ENCODE results near the gene SLC10A3. TPM values are rescaled to one million over a fixed set of nuclear protein-coding genes. Genes with fewer than 3 reads are reported as not detected.

SLC10A3 gene, protein sequence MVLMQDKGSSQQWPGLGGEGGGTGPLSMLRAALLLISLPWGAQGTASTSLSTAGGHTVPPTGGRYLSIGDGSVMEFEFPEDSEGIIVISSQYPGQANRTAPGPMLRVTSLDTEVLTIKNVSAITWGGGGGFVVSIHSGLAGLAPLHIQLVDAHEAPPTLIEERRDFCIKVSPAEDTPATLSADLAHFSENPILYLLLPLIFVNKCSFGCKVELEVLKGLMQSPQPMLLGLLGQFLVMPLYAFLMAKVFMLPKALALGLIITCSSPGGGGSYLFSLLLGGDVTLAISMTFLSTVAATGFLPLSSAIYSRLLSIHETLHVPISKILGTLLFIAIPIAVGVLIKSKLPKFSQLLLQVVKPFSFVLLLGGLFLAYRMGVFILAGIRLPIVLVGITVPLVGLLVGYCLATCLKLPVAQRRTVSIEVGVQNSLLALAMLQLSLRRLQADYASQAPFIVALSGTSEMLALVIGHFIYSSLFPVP
- polyA plus RNA-seq, result 10 to 100 TPM; 11.6 to 22.2 (median 15.8) TPM
- long read RNA-seq, donor 1, partial matches to known transcripts, result 0 of 4 reads
- long read RNA-seq, donor 1, other reads (novel, unspliced or antisense), result 0 of 4 reads
- long read RNA-seq, donor 2, partial matches to known transcripts, result 0 of 4 reads
- long read RNA-seq, donor 2, other reads (novel, unspliced or antisense), result 0 of 4 reads
- long read RNA-seq, donor 3, partial matches to known transcripts, result 0 of 3 reads
- long read RNA-seq, donor 3, other reads (novel, unspliced or antisense), result 0 of 3 reads
- long read RNA-seq, donor 4, result 0 reads
- long read RNA-seq, donor 5, partial matches to known transcripts, result 0 of 4 reads
- long read RNA-seq, donor 5, other reads (novel, unspliced or antisense), result 0 of 4 reads
- long read RNA-seq, donor 6, transcript SLC10A3-201 (2 exons, 2,161 nt), result major isoform, 5 of 14 reads
- long read RNA-seq, donor 6, partial matches to known transcripts, result 8 of 14 reads
- long read RNA-seq, donor 6, other reads (novel, unspliced or antisense), result 0 of 14 reads
- long read RNA-seq, donor 7, transcript SLC10A3-201 (2 exons, 2,161 nt), result major isoform, 7 of 8 reads
- long read RNA-seq, donor 7, partial matches to known transcripts, result 0 of 8 reads
- long read RNA-seq, donor 7, other reads (novel, unspliced or antisense), result 0 of 8 reads
- long read RNA-seq, donor 8, result 0 reads
- long read RNA-seq, donor 9, partial matches to known transcripts, result 0 of 1 reads
- long read RNA-seq, donor 9, other reads (novel, unspliced or antisense), result 0 of 1 reads
- long read RNA-seq, donor 10, transcript SLC10A3-201 (2 exons, 2,161 nt), result major isoform, 12 of 13 reads
- long read RNA-seq, donor 10, partial matches to known transcripts, result 0 of 13 reads
- long read RNA-seq, donor 10, other reads (novel, unspliced or antisense), result 0 of 13 reads

DNA sequence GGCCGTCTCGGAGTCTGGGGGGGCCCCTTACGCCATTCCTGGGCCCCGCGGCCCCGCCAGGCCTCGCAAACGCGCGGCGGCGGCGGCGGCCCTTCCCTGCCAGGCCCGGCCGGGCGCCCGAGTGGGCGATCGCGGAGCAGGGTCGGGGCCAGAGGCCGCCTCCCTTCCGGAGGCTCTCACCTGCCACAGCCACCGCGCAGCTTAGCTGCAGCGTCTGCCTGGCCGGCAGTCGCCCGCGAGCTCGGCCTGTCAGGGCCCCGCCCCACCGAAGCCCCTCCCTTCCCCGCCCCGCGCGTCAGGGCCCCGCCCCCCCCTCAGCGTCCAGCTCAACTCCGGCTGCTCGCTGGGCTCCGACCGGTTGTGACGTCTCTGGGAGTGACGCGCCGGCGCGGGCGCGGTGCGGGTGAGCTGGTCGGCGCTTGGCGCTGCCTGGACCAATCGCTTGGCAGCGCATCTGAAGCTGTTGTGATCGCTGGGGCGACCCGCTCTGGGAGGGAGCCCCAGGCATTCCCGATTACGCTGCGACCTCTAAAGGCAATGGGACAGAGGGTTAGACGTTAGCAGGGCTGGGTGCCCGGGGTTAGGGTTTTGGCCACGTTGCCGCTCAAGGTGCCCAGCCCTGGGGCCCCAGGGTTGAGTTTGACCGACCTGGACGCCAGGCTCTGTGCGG is at the start of gene SLC10A3:
Gene SLC10A3, minus strand, starts transcription at position 216 of the 670 bp plus-strand sequence. CDS start 1,689 bp downstream, outside the sequence.
- Histone ChIP-seq H3K36me3 (ENCODE audit: control insufficient read depth in 3 of 3, insufficient read depth in 2 of 3, low read depth in 1 of 3, low read length in 3 of 3) (peaks cover 0 to 17% (median 0%) of the 10 kb centered on the region in 3 donors), H3K9me3 (ENCODE audit: control insufficient read depth in 2 of 2, insufficient read depth in 1 of 2, low read depth in 1 of 2, low read length in 1 of 2) (no peaks in the 10 kb centered on the region), H3K27me3 (ENCODE audit: control insufficient read depth in 3 of 3, insufficient read depth in 3 of 3, low read length in 3 of 3) (no peaks in the 10 kb centered on the region), H3K27ac (ENCODE audit: low read depth in 1 of 3, low read length in 2 of 3) (peak within 1 kb of the TSS; percentile 84 to 99 (median 99)), H3K4me3 (ENCODE audit: low read depth in 1 of 3, low read length in 3 of 3) (peak within 1 kb of the TSS; percentile 41 to 86 (median 64)), H3K4me1 (ENCODE audit: control insufficient read depth in 3 of 3, insufficient read depth in 2 of 3, low read depth in 1 of 3, low read length in 2 of 3) (peaks cover 0 to 8% (median 0%) of the 10 kb centered on the region in 3 donors)
- DNase-seq (peak; percentile 90 to 94), FAIRE-seq (no peak)
- WGBS, 3 donors, result 1 to 37% (median 7%) methylated on average over 14 to 71 of the region's 71 CpGs

DNA sequence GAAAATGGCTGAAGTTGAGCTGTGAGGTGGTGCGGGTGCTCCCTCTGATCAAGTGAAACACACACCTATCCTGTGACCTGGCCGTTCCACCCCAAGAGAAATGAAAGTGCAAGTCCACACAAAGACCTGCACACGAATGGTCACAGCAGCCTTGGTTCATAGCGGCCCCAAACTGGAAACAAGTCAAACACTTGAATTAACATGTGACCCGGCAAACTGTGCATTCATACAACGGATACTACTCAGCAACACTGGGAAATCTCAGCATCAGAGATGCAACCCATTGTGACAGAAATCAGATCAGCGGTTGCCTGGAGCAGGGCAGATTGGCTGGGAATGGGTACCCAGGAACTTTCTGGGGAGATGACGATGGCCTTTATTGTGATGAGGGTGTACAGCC is 48.6 kb upstream of the SLC10A3 start:
- Histone ChIP-seq H3K9me3 (ENCODE audit: control insufficient read depth in 2 of 2, insufficient read depth in 1 of 2, low read depth in 1 of 2, low read length in 1 of 2) (no peaks in the 10 kb centered on the region), H3K36me3 (ENCODE audit: control insufficient read depth in 3 of 3, insufficient read depth in 2 of 3, low read depth in 1 of 3, low read length in 3 of 3) (peaks cover 0 to 30% (median 0%) of the 10 kb centered on the region in 3 donors), H3K27ac (ENCODE audit: low read depth in 1 of 3, low read length in 2 of 3) (no peak overlapping the region), H3K4me3 (ENCODE audit: low read depth in 1 of 3, low read length in 3 of 3) (no peak overlapping the region), H3K4me1 (ENCODE audit: control insufficient read depth in 3 of 3, insufficient read depth in 2 of 3, low read depth in 1 of 3, low read length in 2 of 3) (peaks cover 0 to 3% (median 0%) of the 10 kb centered on the region in 3 donors), H3K27me3 (ENCODE audit: control insufficient read depth in 3 of 3, insufficient read depth in 3 of 3, low read length in 3 of 3) (no peaks in the 10 kb centered on the region)
- FAIRE-seq (no peak), DNase-seq (no peak)
- 82 to 90% (median 84%) methylated on average over 8 of the region's 8 CpGs for WGBS, 3 donors

DNA sequence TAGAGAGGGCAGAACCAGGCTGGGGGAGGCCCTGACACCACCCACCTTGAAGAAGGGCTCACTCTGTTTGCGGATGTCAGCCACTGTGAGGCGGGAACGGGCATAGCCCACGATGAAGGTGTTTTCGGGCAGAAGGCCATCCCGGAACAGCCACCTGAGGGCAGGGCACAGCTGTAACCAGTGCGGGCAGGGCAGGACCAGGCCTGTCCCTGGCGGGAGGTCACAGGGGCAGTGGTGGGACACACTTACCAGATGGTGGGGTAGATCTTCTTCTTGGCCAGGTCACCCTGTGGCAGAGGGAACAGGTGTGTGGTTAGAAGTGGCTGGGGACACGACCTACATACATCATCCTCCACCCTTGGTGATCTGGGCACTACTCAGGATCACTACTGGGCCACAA is 45.5 kb upstream of the SLC10A3 start:
- peaks cover 0 to 11% (median 0%) of the 10 kb centered on the region in 3 donors for H3K4me1 ChIP-seq (ENCODE audit: control insufficient read depth in 3 of 3, insufficient read depth in 2 of 3, low read depth in 1 of 3, low read length in 2 of 3)
- H3K36me3 ChIP-seq (ENCODE audit: control insufficient read depth in 3 of 3, insufficient read depth in 2 of 3, low read depth in 1 of 3, low read length in 3 of 3), result peaks cover 0 to 39% (median 0%) of the 10 kb centered on the region in 3 donors
- FAIRE-seq (no peak), DNase-seq (no peak)
- no peak overlapping the region for H3K4me3 ChIP-seq (ENCODE audit: low read depth in 1 of 3, low read length in 3 of 3)
- H3K27me3 ChIP-seq (ENCODE audit: control insufficient read depth in 3 of 3, insufficient read depth in 3 of 3, low read length in 3 of 3), result no peaks in the 10 kb centered on the region
- 83 to 85% (median 84%) methylated on average over 5 to 9 of the region's 9 CpGs for WGBS, 3 donors
- H3K27ac ChIP-seq (ENCODE audit: low read depth in 1 of 3, low read length in 2 of 3), result no peak overlapping the region
- H3K9me3 ChIP-seq (ENCODE audit: control insufficient read depth in 2 of 2, insufficient read depth in 1 of 2, low read depth in 1 of 2, low read length in 1 of 2), result no peaks in the 10 kb centered on the region

DNA sequence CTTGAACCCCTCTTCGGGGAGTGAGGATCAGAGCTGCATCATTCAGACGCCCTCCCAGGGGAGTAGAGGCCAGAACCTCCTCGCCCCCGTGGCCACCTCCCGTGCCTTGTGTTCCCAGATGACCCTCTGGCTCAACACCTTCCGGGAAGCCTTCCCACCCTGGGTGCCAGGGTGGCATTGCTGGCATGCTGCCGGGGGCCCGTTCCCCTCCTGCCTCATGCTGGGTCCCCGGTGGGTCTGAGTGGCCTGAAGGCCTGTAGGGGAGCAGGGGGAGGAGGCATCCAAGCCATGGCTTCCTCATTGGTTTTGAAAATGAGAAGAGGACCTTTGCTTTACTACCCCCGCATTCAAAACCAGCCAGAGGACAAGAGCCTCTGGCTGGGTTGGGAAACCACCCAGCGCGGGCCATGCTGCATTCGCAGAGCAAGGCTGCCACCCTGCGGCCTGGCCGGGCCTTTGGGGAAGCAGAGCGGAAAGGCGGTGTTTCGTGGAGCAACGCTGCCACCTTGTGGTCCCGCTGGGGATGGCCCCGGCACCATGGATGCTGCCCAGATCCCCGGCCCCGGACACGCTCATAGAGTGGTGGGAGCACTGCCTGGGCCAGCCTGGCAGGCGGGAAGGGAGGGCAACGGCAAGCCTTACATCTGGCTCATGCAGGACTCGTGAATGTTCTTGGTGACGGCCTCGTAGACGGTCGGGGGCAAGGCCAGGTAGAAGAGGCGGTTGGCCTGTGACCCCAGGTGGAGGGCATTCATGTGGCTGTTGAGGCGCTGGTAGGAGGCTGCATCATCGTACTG is 44.3 kb upstream of the SLC10A3 start:
- Histone ChIP-seq H3K27me3 (ENCODE audit: control insufficient read depth in 3 of 3, insufficient read depth in 3 of 3, low read length in 3 of 3) (no peaks in the 10 kb centered on the region), H3K36me3 (ENCODE audit: control insufficient read depth in 3 of 3, insufficient read depth in 2 of 3, low read depth in 1 of 3, low read length in 3 of 3) (peaks cover 0 to 41% (median 0%) of the 10 kb centered on the region in 3 donors), H3K27ac (ENCODE audit: low read depth in 1 of 3, low read length in 2 of 3) (no peak overlapping the region), H3K4me3 (ENCODE audit: low read depth in 1 of 3, low read length in 3 of 3) (no peak overlapping the region), H3K9me3 (ENCODE audit: control insufficient read depth in 2 of 2, insufficient read depth in 1 of 2, low read depth in 1 of 2, low read length in 1 of 2) (no peaks in the 10 kb centered on the region), H3K4me1 (ENCODE audit: control insufficient read depth in 3 of 3, insufficient read depth in 2 of 3, low read depth in 1 of 3, low read length in 2 of 3) (peaks cover 0 to 15% (median 0%) of the 10 kb centered on the region in 3 donors)
- DNase-seq (peak; percentile 74 to 81), FAIRE-seq (no peak)
- WGBS, 3 donors, result 24 to 31% (median 24%) methylated on average over 26 to 34 of the region's 34 CpGs

DNA sequence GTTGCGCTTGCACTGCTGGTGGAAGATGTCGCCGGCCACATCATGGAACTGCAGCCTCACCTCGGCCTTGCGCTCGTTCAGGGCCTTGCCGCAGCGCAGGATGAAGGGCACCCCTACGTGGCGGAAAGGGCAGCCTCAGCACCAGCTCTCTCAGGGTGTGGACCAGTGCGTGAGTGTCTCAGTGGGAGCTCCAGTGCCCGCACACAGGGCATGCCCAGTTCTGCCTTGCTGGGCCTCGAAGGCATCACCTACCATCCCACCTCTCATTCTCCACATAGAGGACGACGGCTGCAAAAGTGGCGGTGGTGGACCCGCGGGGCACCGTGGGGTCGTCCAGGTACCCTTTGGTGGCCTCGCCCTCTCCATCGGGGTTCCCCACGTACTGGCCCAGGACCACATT is 42.3 kb upstream of the SLC10A3 start:
- Histone ChIP-seq H3K4me1 (ENCODE audit: control insufficient read depth in 3 of 3, insufficient read depth in 2 of 3, low read depth in 1 of 3, low read length in 2 of 3) (peaks cover 0 to 16% (median 0%) of the 10 kb centered on the region in 3 donors), H3K36me3 (ENCODE audit: control insufficient read depth in 3 of 3, insufficient read depth in 2 of 3, low read depth in 1 of 3, low read length in 3 of 3) (peaks cover 0 to 41% (median 0%) of the 10 kb centered on the region in 3 donors), H3K27ac (ENCODE audit: low read depth in 1 of 3, low read length in 2 of 3) (no peak overlapping the region), H3K27me3 (ENCODE audit: control insufficient read depth in 3 of 3, insufficient read depth in 3 of 3, low read length in 3 of 3) (no peaks in the 10 kb centered on the region), H3K9me3 (ENCODE audit: control insufficient read depth in 2 of 2, insufficient read depth in 1 of 2, low read depth in 1 of 2, low read length in 1 of 2) (no peaks in the 10 kb centered on the region), H3K4me3 (ENCODE audit: low read depth in 1 of 3, low read length in 3 of 3) (no peak overlapping the region)
- FAIRE-seq (no peak), DNase-seq (no peak)
- 93 to 95% (median 95%) methylated on average over 21 to 23 of the region's 23 CpGs for WGBS, 3 donors

DNA sequence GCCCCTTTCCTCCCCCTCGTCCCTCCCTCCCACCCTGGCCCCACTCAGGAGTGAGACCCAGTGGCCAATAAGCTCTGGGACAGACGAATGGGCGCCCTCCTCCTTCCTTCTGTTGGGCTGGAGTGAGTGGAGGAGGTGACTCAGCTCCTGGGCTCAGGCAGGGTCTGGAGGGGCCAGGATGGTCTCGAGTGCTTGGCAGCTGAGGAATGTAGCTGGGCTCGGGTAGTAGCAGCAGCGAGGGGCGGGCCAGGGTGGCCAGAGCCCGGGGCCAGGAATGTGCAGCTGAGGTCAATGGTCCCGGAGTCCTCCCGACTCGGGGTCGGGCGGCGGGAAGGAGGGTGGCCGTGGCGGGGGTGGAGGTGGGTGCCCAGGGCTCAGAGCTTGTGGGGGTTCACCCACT is 41.2 kb upstream of the SLC10A3 start:
- H3K9me3 ChIP-seq (ENCODE audit: control insufficient read depth in 2 of 2, insufficient read depth in 1 of 2, low read depth in 1 of 2, low read length in 1 of 2), result no peaks in the 10 kb centered on the region
- WGBS, 3 donors, result 75 to 93% (median 81%) methylated on average over 4 to 16 of the region's 16 CpGs
- FAIRE-seq (no peak), DNase-seq (no peak)
- no peaks in the 10 kb centered on the region for H3K27me3 ChIP-seq (ENCODE audit: control insufficient read depth in 3 of 3, insufficient read depth in 3 of 3, low read length in 3 of 3)
- peaks cover 0 to 41% (median 0%) of the 10 kb centered on the region in 3 donors for H3K36me3 ChIP-seq (ENCODE audit: control insufficient read depth in 3 of 3, insufficient read depth in 2 of 3, low read depth in 1 of 3, low read length in 3 of 3)
- H3K4me3 ChIP-seq (ENCODE audit: low read depth in 1 of 3, low read length in 3 of 3), result no peak overlapping the region
- H3K4me1 ChIP-seq (ENCODE audit: control insufficient read depth in 3 of 3, insufficient read depth in 2 of 3, low read depth in 1 of 3, low read length in 2 of 3), result peaks cover 0 to 23% (median 0%) of the 10 kb centered on the region in 3 donors
- H3K27ac ChIP-seq (ENCODE audit: low read depth in 1 of 3, low read length in 2 of 3), result peak overlapping the region in 1 of 3 donors; percentile 44

DNA sequence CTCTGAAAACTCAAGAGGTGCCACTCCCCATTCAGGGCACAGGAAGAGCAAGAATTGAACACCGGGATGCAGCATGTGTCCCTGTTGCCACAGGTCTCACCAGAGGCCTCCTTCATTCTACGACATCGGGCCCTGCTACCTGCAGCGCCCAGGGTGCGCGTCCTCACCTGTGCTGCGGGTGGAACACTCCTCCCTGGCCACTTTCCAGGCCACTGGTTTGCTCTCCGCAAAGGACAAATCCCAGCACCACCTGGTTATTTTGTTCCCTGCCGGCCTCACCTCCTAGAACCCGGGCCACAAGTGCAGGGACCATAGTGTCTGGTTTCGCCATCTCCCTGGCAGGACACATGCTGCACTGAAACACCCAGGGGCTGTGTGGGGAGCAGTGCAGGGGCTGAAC is 39.9 kb upstream of the SLC10A3 start:
- no peak for DNase-seq
- peaks cover 0 to 35% (median 0%) of the 10 kb centered on the region in 3 donors for H3K36me3 ChIP-seq (ENCODE audit: control insufficient read depth in 3 of 3, insufficient read depth in 2 of 3, low read depth in 1 of 3, low read length in 3 of 3)
- H3K27ac ChIP-seq (ENCODE audit: low read depth in 1 of 3, low read length in 2 of 3), result no peak overlapping the region
- WGBS, 3 donors, result 58 to 81% (median 63%) methylated on average over 4 to 11 of the region's 11 CpGs
- peaks cover 0 to 23% (median 0%) of the 10 kb centered on the region in 3 donors for H3K4me1 ChIP-seq (ENCODE audit: control insufficient read depth in 3 of 3, insufficient read depth in 2 of 3, low read depth in 1 of 3, low read length in 2 of 3)
- FAIRE-seq, result no peak
- H3K27me3 ChIP-seq (ENCODE audit: control insufficient read depth in 3 of 3, insufficient read depth in 3 of 3, low read length in 3 of 3), result no peaks in the 10 kb centered on the region
- no peaks in the 10 kb centered on the region for H3K9me3 ChIP-seq (ENCODE audit: control insufficient read depth in 2 of 2, insufficient read depth in 1 of 2, low read depth in 1 of 2, low read length in 1 of 2)
- no peak overlapping the region for H3K4me3 ChIP-seq (ENCODE audit: low read depth in 1 of 3, low read length in 3 of 3)

All from small intestine (tissue), 16 donors.